ENCODE measurements around the gene ZAR1.

ZAR1 gene

GRCh38 chr4:48490680-48491513 lies 845 bp downstream of the ZAR1 start:
- DNase-seq: no peak

GRCh38 chr4:48491514-48492176 lies 1.6 kb downstream of the ZAR1 start:
- no peak for DNase-seq

GRCh38 chr4:48493452-48494100 lies 3.5 kb downstream of the ZAR1 start:
- no peak for DNase-seq

- DNase-seq: no peak
Measured at GRCh38 chr4:48495941-48496340, 5.9 kb downstream of the ZAR1 start.

- no peak for DNase-seq
Measured at GRCh38 chr4:48498895-48499294, 8.8 kb downstream of the ZAR1 start.

GRCh38 chr4:48499551-48500066 lies 9.6 kb downstream of the ZAR1 start:
- no peak for DNase-seq

GRCh38 chr4:48503233-48504025 lies 13.4 kb downstream of the ZAR1 start:
- no peak for DNase-seq

- no peak for DNase-seq
Measured at GRCh38 chr4:48504026-48504330, 13.9 kb downstream of the ZAR1 start.

- no peak for DNase-seq
Measured at GRCh38 chr4:48504352-48504751, 14.3 kb downstream of the ZAR1 start.

GRCh38 chr4:48506716-48507115 lies 16.7 kb downstream of the ZAR1 start:
- DNase-seq: no peak

GRCh38 chr4:48509543-48509942 lies 19.5 kb downstream of the ZAR1 start:
- no peak for DNase-seq

GRCh38 chr4:48518143-48518542 lies 28.1 kb downstream of the ZAR1 start:
- no peak for DNase-seq

- no peak for DNase-seq
Measured at GRCh38 chr4:48526406-48526805, 36.4 kb downstream of the ZAR1 start.

GRCh38 chr4:48538358-48538757 lies 48.3 kb downstream of the ZAR1 start:
- DNase-seq: no peak

- no peak for DNase-seq
Measured at GRCh38 chr4:48539597-48539996, 49.5 kb downstream of the ZAR1 start.

GRCh38 chr4:48542888-48543287 lies 52.8 kb downstream of the ZAR1 start:
- DNase-seq: no peak

- no peak for DNase-seq
Measured at GRCh38 chr4:48543796-48544195, 53.7 kb downstream of the ZAR1 start.
